ENCODE data around the gene KCNAB2. TPM values are rescaled to one million over a fixed set of nuclear protein-coding genes. Genes with fewer than 3 reads are reported as not detected.
A peak's percentile ranks its signal among the peaks of the same experiment; 100 is the strongest.

Gene KCNAB2
- total RNA-seq, 2 donors from 2014 or later, result 4.7 to 6.4 TPM

GRCh38 chr1:6124746-6125365 lies 79.2 kb downstream of the KCNAB2 start:
- Histone ChIP-seq H3K4me1 (no peaks in the 10 kb centered on the region), H3K4me3 (no peak overlapping the region), H3K27me3 (no peaks in the 10 kb centered on the region), H3K36me3 (no peaks in the 10 kb centered on the region), H3K9ac (ENCODE audit: low read depth in 2 of 2, low read length in 2 of 2) (no peak overlapping the region), H3K27ac (no peak overlapping the region), H3K9me3 (no peaks in the 10 kb centered on the region)
- intact Hi-C loops (cut with DNase I), result no loop called here
- DNase-seq, result no peak
- no peak for TF ChIP-seq CTCF (IDR thresholded peaks at IDR 0.05)

GRCh38 chr1:6125366-6125765 lies 79.7 kb downstream of the KCNAB2 start:
- DNase-seq, result no peak
- TF ChIP-seq CTCF (IDR thresholded peaks at IDR 0.05), result no peak
- no peak overlapping the region for H3K4me3 ChIP-seq

GRCh38 chr1:6126028-6126427 lies 80.3 kb downstream of the KCNAB2 start:
- no peaks in the 10 kb centered on the region for H3K9me3 ChIP-seq
- no peaks in the 10 kb centered on the region for H3K4me1 ChIP-seq
- H3K4me3 ChIP-seq, result no peak overlapping the region
- intact Hi-C loops (cut with DNase I), result no loop called here
- no peak overlapping the region for H3K27ac ChIP-seq
- H3K27me3 ChIP-seq, result no peaks in the 10 kb centered on the region
- TF ChIP-seq CTCF (IDR thresholded peaks at IDR 0.05), result no peak
- DNase-seq, result no peak
- no peak overlapping the region for H3K9ac ChIP-seq (ENCODE audit: low read depth in 2 of 2, low read length in 2 of 2)
- no peaks in the 10 kb centered on the region for H3K36me3 ChIP-seq

More at GRCh38 chr1:6125366-6125765, 79.7 kb downstream of the KCNAB2 start:
- Histone ChIP-seq H3K9ac (ENCODE audit: low read depth in 2 of 2, low read length in 2 of 2) (no peak overlapping the region), H3K9me3 (no peaks in the 10 kb centered on the region), H3K27ac (no peak overlapping the region), H3K4me1 (no peaks in the 10 kb centered on the region), H3K36me3 (no peaks in the 10 kb centered on the region), H3K27me3 (no peaks in the 10 kb centered on the region)
- intact Hi-C loops (cut with DNase I), result no loop called here

GRCh38 chr1:6126521-6127067 lies 80.9 kb downstream of the KCNAB2 start:
- Histone ChIP-seq H3K4me3 (no peak overlapping the region), H3K9me3 (no peaks in the 10 kb centered on the region), H3K4me1 (no peaks in the 10 kb centered on the region), H3K27me3 (no peaks in the 10 kb centered on the region), H3K27ac (no peak overlapping the region), H3K9ac (ENCODE audit: low read depth in 2 of 2, low read length in 2 of 2) (no peak overlapping the region), H3K36me3 (no peaks in the 10 kb centered on the region)
- intact Hi-C loops (cut with DNase I), result no loop called here
- no peak for DNase-seq
- no peak for TF ChIP-seq CTCF (IDR thresholded peaks at IDR 0.05)

GRCh38 chr1:6127587-6128163 lies 82.0 kb downstream of the KCNAB2 start:
- intact Hi-C loops (cut with DNase I), result no loop called here
- Histone ChIP-seq H3K27ac (no peak overlapping the region), H3K4me3 (no peak overlapping the region), H3K9me3 (no peaks in the 10 kb centered on the region), H3K36me3 (no peaks in the 10 kb centered on the region), H3K27me3 (no peaks in the 10 kb centered on the region), H3K4me1 (no peaks in the 10 kb centered on the region), H3K9ac (ENCODE audit: low read depth in 2 of 2, low read length in 2 of 2) (no peak overlapping the region)
- no peak for TF ChIP-seq CTCF (IDR thresholded peaks at IDR 0.05)
- DNase-seq, result peak; percentile 93
